ENCODE data around the gene WFDC10A.
"Not testable (repeated sequence)": the region's sequence is repeated elsewhere in the genome, so short reads cannot be mapped to it uniquely, and the experiment has no call there.

WFDC10A gene

DNA sequence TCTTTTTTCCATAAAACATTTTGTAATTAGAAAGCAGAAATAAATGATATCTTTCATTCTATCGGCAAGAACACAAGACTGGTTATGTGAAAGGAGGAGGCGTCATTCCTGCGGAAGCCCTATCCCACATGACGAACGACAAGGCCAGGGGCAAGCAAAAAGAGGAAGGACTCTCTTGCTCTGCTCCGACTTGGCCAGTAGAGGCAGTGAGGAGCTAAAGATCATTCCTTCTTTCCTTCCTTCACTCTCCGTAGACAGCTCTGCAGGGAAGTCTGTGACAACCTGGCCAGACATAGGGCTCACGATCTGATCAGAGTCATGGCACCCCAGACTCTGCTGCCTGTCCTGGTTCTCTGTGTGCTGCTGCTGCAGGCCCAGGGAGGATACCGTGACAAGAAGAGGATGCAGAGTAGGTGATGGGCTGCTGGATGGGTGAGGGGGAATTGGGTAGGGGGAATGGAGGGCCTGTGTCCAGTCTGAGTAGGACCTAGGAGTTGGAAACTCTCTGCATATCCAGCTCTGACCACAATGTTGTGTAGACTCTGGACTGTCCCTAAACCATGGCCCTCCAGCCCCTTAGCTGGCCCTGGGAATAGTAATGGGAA is at the start of gene WFDC10A:
TSS of gene WFDC10A (plus strand) at position 244 of the 605 bp plus-strand sequence. CDS start at position 319, 75 bp downstream.
- DNase-seq (ENCODE audit: low read depth) = no peak

DNA sequence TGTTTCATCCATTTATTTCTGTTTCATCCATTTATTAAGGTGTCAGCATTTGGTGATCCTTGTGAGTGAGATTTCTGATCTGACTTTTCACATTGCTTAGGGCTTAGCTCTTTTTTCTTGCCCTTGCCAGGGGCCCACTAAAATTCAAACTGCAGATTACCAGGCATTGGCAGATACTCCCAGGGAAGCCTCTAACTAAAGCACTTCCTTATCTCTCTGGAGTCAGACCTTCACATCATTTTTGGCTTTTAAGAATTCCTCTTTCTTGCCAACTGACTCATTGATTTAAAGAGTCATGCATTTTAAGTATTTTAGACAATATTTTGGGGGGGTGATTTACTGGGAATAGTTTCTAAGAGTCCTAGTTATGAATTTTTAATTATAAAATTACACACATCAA is 47.8 kb upstream of the WFDC10A start:
- no peak for DNase-seq (ENCODE audit: low read depth)

- no peak for DNase-seq (ENCODE audit: low read depth)
Measured at GRCh38 chr20:45583502-45583901, 46.0 kb upstream of the WFDC10A start.

- DNase-seq (ENCODE audit: low read depth) = not testable (repeated sequence)
Measured at GRCh38 chr20:45584294-45584693, 45.2 kb upstream of the WFDC10A start.

DNA sequence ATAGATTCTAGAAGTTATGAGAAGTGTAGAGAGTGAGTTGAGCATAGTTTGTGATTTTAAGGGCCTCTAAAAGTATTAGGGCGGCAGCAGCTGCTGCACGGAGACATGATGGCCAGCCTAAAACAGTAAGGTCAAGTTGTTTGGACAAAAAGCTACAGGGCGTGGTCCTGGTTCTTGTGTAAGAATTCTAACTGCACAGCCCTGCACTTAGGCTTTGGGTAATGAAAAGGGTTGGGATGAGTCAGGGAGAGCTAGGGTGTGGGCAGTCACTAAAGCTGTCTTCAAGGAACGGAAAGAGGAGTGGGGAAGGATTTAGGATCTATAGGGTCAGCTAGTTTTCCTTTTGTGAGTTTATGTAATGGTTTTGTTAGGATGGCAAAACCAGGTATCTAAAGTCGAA is 43.6 kb upstream of the WFDC10A start:
- not testable (repeated sequence) for DNase-seq (ENCODE audit: low read depth)

DNA sequence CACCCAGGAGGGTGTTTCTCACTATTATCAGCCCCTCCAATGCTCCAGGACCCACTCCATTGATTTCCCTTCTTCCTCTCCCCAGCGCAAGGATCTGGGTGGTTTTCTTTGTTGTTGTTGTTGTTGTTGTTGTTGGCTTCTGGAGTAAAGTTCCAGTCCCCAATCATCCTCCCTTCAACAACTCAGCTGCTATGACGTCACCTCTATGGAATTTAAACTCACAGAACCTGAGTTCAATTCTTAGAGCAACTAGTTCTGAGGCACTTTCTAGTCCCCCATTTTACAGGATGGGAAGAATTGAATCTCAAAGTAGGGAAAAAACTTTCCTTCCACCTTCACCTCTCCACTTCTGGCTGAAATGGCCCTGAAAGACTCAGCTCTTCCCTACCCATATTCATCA is 40.7 kb upstream of the WFDC10A start:
- DNase-seq (ENCODE audit: low read depth) = no peak

DNA sequence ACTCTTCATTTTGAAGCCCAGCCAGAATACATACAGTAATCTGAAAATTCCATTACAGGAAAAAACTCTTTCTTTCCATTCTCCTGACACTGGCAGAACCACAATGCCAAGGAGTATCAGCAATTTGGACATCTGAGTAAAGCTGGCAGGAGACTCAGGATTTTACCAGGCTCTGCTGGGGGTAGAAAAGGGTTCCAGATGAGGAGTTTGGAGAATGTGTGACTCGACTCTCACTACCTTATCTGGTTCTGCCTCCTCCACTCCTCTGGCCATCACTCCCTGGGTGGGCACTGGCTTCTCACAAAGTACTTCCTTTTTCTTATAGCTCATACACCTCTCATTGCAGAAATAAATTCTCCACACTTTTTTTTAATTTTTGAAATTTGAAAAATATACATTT is 39.8 kb upstream of the WFDC10A start:
- no peak for DNase-seq (ENCODE audit: low read depth)

DNA sequence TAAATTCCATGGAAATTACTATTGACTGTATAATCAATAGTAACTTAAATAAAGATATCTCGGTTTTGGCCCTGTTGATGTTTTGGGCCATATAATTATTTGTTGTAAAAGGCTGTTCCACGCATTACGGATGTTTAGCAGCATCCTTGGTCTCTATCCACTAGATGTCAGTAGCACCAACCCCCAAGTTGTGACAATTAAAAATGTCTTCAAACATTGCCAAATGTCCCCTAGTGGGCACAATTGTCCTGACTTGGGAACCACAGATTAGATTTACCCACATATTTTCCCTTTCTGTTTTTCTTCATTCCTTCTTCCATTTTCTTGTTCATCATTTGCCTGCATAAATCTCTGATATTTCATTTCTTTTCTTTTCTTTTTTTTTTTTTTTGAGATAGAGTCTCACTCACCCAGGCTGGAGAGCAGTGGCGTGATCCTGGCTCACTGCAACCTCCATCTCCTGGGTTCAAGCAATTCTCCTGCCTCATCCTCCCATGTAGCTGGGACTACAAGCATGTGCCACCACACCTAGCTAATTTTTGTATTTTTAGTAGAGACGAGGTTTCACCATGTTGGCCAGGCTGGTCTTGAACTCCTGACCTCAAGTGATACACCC is 36.9 kb upstream of the WFDC10A start:
- no peak for DNase-seq (ENCODE audit: low read depth)

- DNase-seq (ENCODE audit: low read depth) = no peak
Measured at GRCh38 chr20:45593498-45593897, 36.0 kb upstream of the WFDC10A start.

- DNase-seq (ENCODE audit: low read depth) = no peak
Measured at GRCh38 chr20:45595235-45595634, 34.3 kb upstream of the WFDC10A start.

GRCh38 chr20:45607810-45608209 is 21.7 kb upstream of the WFDC10A start:
- no peak for DNase-seq (ENCODE audit: low read depth)

- no peak for DNase-seq (ENCODE audit: low read depth)
Measured at GRCh38 chr20:45611054-45611453, 18.5 kb upstream of the WFDC10A start.

DNA sequence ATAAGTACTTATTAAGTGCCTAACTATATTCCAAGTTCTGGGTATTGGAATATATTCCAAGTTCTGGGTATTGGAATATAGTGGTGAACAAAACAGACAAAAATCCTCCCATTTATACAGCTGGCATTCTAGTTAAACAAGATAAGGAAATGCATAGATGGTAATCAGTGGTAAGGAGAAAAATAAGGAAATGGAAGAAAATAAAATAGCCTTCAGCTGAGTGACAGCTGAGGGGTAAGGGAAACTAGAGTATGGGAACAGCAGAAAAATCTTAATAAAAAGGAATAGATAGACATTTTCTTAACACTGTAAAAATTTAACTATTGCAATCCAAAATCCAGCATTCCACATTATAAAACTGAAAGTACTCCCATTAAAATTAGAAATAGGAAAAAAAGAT is 17.2 kb upstream of the WFDC10A start:
- no peak for DNase-seq (ENCODE audit: low read depth)

GRCh38 chr20:45617591-45617990 is 11.9 kb upstream of the WFDC10A start:
- DNase-seq (ENCODE audit: low read depth) = no peak

DNA sequence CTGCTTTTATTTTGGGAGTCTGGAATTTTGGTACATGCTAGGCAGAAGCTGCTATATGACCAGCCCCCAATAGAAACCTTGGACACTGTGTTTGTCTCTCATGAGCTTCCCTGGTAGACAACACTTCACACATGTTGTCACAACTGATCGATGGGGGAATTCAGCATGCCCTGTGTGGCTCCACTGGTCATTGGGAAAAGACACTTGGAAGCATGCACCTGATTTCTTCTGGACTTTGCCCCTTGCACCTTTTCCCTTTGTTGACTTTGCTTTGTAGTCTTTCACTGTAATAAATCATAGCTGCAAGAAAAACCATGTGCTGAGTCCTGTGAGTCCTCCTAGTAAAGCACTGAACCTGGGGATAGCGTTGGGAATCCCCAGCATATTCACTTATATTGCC is 7.9 kb upstream of the WFDC10A start:
- DNase-seq (ENCODE audit: low read depth) = no peak

- no peak for DNase-seq (ENCODE audit: low read depth)
Measured at GRCh38 chr20:45626540-45626939, 3.0 kb upstream of the WFDC10A start.

- DNase-seq (ENCODE audit: low read depth) = no peak
Measured at GRCh38 chr20:45630371-45630770, 832 bp downstream of the WFDC10A start.

DNA sequence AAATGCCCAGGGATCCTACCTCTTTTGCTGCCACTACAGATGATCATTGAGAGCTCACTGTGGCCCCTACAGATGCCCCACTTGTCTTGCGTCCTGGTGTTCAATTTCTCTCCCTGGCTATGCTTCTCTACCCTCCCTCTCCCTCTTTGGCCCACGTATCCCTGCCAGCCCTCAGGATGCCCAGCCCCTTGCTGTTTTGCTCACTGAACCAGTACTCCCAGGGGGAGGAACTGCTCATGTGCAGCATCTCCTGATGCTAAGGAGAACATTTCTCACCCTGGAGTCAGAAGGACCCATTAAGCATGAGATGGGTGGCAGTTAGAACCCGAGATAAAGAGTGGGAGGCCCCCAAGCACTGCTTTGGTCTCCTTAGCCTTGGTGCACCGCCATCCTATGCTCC is 1.6 kb downstream of the WFDC10A start, which contains the start of gene WFDC9:
TSS of gene WFDC9 (minus strand) at position 101 of the 400 bp plus-strand sequence. CDS start 21,103 bp downstream, outside the sequence.
- no peak for DNase-seq (ENCODE audit: low read depth)

DNA sequence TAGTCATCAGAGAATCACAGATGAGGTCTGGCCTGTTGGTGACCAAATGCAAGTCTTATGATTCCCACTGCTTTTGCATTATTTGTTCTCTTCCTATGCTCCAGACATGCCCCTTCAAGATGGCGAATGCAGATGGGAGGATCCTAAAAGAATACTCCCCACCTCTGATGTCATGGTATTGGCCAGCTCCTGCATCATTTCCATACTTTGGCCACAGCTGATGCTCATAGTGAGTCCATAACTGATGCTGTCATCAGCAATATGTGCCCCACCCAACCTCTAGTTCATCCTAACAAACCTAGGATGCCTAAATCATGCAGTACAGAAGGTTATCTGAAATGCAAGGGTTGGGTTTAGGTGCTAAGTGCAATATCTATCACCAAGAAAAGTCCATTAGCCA is 7.0 kb downstream of the WFDC10A start:
- no peak for DNase-seq (ENCODE audit: low read depth)

DNA sequence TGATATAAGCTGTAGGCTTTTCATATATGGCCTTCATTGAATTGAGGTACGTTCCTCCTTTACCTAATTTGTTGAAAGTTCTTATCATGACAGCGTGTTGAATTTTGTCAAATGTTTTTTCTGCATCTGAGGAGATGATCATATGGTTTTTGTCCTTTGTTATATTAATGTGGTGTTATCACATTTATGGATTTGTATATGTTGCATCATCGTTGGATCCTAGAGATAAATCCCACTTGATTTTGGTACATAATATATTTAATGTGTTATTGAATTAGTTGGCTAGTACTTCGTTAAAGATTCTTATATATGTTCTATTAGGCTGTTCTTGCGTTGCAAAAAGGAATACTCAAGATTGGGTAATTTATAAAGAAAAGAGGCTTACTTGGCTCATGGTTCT is 10.1 kb downstream of the WFDC10A start:
- DNase-seq (ENCODE audit: low read depth) = no peak

DNA sequence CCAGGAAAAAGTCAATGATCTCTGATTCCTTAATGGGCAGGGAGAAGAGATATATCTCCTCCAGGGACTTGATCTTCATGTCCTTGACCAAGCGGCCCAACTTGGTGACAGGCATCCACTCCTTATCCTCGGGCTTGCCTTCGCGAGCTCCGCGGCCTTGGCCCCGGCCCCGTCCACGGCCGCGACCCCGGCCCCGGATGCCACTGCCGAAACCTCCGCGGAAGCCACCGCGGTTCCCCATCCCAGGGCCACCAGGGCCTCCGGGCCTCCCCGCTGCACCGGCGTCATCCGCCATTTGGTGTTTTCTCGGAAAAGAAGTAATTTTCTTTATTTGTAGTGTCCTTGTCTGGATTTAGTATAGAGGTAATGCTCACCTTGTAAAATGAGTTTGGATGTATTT is 11.5 kb downstream of the WFDC10A start:
- not testable (repeated sequence) for DNase-seq (ENCODE audit: low read depth)

GRCh38 chr20:45645869-45646268 is 16.3 kb downstream of the WFDC10A start:
- not testable (repeated sequence) for DNase-seq (ENCODE audit: low read depth)

GRCh38 chr20:45646875-45647274 is 17.3 kb downstream of the WFDC10A start:
- DNase-seq (ENCODE audit: low read depth) = no peak

GRCh38 chr20:45647441-45648050 is 18.0 kb downstream of the WFDC10A start:
- DNase-seq (ENCODE audit: low read depth) = no peak

Data from activated T-helper 1 cell treated with Interleukin-2 at 50 U/mL for 16 hours (primary cell).